Stimulated activated CD4-positive, alpha-beta T cell treated with anti-CD3 and anti-CD28 coated beads, Interleukin-15, amount 100 ng/mL, for 1 hour (primary cell): Measurements from ENCODE around the gene IP6K3.

Experiments
- DNase-seq, 2 donors: peaks; one replicate each; pipeline ENCODE4 v3.0.0-alpha.2; 2020; ENCODE audit warnings: low read depth in 1 of 2, low spot score in 1 of 2

The IP6K3 gene

DNA sequence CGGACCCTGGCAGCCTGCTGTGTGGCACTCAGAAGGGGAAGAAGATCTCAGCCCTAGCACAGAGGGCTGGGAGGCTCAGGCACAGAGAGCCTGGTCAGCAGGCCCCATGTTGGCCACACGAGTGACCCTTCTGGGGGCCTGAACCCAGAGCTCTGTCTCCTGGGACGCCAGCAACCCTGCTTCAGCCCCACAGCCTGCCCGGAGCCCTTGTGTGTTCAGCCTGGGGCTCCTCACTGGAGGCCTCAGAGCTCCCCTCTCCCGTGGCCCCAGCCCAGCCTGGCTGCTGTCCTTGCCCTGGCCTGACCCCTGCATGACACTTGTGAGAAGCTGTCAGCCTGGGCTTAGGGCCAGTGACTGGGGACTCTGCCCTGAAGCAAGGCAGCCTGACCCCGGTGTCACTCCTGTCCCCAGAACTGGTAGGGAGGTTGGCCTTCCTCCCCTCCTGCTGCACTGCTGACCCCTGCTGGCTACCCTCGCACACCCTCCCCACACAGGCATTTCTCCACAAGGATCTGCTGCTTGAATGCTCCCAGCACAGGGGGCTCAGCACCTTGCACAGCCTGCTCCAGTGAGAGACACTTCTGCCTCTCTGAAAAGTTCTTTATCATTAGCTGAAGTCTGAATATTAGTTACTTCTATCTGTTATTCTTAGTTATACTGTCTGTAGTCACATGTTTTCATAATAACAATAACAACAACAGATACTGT, 15.4 kb upstream of the IP6K3 start:
- peak in 1 of 2 donors; percentile 15 for DNase-seq

DNA sequence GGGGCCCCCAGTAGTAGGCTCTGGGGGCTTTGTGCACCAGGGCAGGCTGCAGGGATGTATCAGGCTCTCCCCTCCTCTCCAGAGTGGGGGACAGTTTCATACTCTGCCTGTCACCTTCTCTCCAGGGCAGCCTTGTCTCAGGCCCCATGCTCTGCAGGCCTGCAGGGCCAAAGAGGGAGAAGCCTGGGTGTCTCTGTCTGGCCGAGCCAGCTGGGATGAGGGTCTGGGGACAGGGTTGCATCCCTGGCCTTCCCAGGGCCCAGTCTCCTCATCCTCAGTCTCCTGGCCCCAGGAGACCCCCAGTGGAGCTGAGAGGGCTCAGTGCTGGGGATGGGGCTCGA, 14.8 kb upstream of the IP6K3 start:
- DNase-seq, result no peak

DNA sequence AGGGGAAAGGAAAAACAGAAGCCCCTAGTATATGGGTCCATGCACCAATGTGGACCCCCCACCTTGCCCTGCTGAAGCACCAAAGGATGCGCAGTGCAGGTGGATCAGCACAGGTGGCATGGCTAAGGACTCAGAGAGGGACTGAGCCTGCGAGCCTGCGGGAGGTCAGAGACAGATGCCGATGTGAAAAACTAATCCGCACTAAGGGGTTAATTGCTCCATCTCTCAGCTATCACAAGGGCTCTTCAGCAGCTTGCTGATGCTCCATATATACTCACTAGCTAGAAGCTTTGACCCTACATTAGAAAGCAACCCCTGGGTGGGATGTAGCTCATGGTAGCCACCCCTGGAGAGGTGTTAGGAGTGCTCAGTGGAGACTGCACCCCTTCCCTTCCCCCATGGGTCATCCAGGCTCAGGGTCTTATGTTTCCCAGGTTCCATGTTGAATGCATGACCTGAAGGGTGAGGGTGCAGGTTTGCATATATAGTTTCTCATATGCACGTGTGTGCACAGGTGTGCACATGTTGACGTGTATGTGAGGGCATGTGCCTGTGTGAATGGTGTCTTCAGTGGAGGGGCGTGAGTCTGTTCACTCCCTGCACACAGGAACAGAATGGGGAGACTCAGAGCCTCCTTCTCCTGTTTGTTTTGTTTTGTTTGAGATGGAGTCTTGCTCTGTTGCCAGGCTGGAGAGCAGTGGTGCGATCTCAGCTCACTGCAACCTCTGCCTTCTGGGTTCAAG, 13.4 kb upstream of the IP6K3 start:
- no peak for DNase-seq

DNA sequence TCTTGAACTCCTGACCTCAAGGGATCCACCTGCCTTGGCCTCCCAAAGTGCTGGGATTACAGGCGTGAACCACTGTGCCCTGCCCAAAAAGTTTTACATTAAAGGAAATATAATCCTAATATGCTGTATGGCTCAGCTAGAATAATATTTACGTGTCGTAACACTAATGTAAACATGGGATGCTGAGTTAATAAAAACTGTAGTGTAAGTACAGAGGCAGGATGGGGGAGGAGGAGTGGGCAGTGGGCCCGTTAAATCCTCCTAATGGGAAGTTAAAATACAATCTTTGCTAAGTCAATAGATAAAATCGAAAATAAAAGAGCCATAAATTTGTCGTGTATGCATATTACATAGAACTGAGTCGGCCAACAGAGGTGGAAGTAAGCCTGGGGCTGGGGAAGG, 12.1 kb upstream of the IP6K3 start:
- no peak for DNase-seq

- no peak for DNase-seq
Measured at GRCh38 chr6:33757906-33758305, 11.2 kb upstream of the IP6K3 start.

GRCh38 chr6:33757113-33757512, 10.4 kb upstream of the IP6K3 start:
- DNase-seq, result no peak

DNA sequence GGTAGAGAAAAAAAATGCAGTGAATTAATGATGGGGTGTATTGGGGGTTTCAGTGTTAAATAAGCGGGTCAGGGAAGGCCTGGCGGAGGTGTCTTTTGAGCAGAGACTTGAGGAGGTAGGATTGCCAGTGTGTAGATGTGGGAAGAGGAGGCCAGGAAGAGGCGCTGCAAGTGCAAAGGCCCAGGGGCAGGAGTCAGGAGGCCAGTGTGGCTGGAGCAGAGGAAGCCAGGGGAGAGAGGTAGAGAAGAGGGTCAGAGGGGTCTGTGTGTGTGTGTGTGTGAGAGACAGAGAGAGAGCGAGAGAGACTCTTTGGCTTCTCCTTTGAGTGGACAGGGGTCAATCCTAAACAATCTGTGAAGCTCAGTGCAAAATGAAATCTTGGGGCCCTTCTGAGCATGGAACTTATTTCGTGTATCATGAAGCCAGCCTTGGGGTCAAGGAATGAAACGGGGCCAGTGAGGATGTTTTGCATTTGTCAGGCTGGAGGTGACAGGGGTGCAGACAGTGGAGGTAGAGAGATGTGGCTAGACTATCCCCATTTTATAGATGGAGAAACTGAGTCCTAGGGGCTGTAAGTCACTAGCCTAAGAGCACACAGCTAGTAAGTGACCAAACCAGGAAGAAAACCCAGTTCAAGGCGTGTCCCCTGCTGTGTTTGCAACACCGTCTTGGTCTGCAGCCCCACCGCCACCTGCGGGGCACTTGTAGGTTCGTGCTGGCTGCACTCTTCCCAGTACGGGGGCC, 9.7 kb upstream of the IP6K3 start:
- no peak for DNase-seq

- no peak for DNase-seq
Measured at GRCh38 chr6:33755070-33755869, 8.6 kb upstream of the IP6K3 start.

DNA sequence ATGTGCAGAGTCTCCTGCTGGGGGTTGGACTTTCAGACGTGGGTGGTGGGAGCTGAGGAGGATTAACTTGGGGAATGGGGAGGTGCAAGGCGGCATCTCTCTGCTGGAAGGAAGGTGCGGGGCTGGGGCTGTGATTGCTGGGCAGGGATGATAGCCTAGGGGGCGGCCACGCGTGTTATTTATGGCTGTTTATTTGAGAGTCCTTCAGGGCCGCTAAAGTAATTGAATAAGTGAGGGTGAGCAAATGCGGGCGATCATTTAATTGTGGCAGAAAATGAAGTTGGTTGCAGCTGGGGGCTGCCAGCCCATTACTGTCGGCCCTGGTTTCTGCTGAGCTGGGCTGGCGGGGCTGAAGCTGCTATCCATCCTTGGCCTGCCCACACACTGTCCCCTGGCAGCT, 7.5 kb upstream of the IP6K3 start:
- no peak for DNase-seq

DNA sequence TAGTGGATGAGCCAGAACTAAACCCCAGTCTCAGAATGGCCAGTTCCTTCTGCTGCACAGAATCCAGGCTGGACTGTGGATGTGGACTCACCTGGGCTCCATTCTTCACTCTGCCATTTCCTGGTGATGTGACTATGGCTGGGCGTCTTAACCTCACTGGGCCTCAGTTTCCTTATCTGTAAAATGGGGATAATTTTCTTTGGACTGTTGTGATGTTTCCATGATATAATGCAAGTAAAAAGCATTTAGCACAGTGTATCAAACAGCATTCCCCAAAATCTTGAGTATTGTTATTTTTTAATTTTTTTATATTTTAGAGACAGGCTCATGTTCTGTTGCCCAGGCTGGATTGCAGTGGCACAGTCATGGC, 5.9 kb upstream of the IP6K3 start:
- DNase-seq, result no peak

DNA sequence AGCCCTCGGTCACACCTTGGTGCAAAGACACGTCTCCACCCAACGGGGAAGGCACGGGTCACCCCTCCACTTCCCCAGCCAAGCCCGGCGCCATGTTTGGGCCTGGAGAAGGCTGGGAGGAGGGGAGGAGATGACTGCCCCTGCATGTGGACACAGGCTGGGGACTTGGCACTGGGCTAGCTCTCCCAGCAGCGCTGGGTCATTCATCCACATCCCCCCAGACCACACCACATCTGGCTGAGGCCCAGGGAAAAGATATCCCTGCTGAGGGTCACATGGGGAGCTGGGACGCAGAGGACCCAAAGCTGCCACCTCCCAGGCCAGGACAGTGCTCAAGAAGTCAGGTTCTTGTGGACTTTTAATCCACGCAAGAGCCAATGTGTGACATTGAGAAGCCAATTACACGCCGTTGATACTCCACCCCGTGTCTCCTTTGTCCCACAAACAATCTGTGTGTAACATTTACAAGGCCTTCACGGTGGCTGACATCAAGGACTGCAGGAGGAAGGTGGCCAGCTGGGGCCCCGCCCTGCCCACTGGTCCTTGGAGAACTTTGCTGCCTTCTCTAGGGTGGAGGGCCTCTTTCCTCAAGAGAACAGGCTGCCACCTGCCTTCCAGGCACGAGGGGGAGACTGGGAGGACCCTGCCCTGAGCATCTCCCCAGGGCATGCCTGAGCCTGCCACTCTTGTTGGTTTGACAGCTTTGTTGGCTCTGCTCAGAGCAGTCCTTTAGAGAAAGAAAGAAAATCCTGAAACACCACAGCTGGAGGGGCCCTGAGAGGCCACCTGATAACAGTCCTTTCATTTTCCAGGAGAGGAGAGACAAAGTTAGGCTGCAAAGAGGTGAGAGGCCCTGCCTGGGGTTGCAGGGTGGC, 5.3 kb upstream of the IP6K3 start:
- no peak for DNase-seq

DNA sequence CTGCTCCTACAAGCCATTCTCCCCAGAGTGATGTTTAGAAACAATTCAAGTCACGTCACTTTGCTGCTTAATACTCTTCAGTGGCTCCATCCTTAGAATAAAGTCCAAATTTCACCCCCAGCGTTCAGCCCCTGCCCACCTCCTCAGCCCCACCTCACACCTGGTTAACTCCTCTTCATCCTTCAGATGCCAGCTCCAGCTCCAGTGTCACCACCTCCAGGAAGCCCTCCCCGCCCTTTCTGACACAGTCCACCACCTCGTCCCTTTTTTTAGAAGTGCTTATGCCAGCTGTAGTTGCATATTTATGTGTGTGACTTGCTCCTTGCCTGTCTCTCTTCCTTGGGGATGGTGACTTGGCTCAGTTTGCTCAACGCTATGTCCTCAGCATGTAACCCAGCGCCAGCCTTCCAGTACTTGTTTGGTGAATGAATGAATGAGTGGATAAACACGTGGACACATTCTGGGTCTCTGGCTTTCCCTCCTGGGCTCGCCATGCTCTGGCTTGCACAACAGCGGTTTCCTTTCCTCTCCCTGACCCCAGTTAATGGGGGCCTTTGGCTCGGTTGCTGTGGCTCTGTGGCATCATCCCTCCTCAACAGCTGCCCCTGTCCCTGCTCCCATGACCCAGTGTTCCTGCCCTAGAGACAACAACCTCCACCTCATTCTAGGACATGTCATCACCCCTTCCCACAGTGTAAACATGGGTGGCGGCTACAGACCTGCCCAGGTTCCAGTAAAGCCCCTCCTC, 3.7 kb upstream of the IP6K3 start:
- no peak for DNase-seq

- DNase-seq, result no peak
Measured at GRCh38 chr6:33749401-33749800, 2.7 kb upstream of the IP6K3 start.

GRCh38 chr6:33748841-33749240, 2.1 kb upstream of the IP6K3 start:
- no peak for DNase-seq

- DNase-seq, result no peak
Measured at GRCh38 chr6:33747823-33748222, 1.1 kb upstream of the IP6K3 start.

DNA sequence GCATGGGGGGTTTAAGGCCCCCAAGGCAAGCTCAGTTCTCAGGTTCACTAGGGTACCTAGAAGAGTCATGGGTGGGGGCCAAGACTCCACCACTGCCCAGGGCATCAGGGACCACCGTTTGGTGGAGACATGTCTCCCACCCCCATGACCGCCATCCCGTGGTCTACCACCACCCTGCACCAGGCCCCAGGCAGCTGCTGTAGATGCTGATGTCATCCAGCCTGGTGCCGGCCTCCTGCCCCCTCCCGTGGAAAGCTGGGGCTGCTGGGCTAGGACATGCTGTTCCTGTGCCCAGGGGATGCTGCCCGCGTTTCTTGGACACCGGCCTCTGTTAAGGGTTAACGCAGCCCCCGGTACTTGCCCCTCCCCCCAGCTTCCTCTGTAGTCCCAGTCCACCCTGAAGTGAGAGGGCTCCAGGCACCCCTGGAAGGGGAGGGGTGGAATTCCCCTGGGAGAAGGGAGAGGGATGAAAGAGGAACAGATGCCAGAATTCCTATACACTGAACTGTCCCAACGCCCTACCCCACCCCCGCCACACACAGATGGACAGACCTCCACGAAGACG, 587 bp downstream of the IP6K3 start:
- DNase-seq, result no peak

DNA sequence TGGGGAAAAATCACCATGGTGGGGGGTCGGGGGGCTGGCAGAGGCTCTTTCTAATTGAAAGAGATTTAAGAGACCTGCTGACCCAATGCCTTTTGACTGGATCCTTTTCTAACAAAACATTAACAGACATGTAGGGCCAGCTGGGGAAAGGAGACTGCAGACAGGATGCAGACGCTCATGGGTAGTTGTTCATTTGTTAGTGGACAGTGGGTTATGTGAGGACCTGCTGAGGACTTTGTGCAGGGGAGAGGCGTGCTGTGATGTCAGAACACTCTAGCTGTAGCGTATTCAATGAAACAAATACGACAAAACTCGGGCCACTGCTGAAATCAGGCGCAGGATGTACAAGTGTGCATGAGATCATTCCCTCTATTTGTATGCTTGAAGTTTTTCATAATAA, 1.2 kb downstream of the IP6K3 start:
- no peak for DNase-seq

- no peak for DNase-seq
Measured at GRCh38 chr6:33744895-33745546, 1.7 kb downstream of the IP6K3 start.
